GM19328 (cell line): ENCODE data around the gene TECPR2.
"Not testable (repeated sequence)": the region's sequence is repeated elsewhere in the genome, so short reads cannot be mapped to it uniquely, and the experiment has no call there.

Source experiments
- ATAC-seq: cut with Tn5 transposase; IDR thresholded peaks from one replicate; pipeline ENCODE4 v1.9.1; 2021; ENCODE audit warnings: mild to moderate bottlenecking, moderate library complexity; ENCODE audit not compliant: unreplicated experiment

TECPR2 gene, protein sequence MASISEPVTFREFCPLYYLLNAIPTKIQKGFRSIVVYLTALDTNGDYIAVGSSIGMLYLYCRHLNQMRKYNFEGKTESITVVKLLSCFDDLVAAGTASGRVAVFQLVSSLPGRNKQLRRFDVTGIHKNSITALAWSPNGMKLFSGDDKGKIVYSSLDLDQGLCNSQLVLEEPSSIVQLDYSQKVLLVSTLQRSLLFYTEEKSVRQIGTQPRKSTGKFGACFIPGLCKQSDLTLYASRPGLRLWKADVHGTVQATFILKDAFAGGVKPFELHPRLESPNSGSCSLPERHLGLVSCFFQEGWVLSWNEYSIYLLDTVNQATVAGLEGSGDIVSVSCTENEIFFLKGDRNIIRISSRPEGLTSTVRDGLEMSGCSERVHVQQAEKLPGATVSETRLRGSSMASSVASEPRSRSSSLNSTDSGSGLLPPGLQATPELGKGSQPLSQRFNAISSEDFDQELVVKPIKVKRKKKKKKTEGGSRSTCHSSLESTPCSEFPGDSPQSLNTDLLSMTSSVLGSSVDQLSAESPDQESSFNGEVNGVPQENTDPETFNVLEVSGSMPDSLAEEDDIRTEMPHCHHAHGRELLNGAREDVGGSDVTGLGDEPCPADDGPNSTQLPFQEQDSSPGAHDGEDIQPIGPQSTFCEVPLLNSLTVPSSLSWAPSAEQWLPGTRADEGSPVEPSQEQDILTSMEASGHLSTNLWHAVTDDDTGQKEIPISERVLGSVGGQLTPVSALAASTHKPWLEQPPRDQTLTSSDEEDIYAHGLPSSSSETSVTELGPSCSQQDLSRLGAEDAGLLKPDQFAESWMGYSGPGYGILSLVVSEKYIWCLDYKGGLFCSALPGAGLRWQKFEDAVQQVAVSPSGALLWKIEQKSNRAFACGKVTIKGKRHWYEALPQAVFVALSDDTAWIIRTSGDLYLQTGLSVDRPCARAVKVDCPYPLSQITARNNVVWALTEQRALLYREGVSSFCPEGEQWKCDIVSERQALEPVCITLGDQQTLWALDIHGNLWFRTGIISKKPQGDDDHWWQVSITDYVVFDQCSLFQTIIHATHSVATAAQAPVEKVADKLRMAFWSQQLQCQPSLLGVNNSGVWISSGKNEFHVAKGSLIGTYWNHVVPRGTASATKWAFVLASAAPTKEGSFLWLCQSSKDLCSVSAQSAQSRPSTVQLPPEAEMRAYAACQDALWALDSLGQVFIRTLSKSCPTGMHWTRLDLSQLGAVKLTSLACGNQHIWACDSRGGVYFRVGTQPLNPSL (N-terminal part only)

DNA sequence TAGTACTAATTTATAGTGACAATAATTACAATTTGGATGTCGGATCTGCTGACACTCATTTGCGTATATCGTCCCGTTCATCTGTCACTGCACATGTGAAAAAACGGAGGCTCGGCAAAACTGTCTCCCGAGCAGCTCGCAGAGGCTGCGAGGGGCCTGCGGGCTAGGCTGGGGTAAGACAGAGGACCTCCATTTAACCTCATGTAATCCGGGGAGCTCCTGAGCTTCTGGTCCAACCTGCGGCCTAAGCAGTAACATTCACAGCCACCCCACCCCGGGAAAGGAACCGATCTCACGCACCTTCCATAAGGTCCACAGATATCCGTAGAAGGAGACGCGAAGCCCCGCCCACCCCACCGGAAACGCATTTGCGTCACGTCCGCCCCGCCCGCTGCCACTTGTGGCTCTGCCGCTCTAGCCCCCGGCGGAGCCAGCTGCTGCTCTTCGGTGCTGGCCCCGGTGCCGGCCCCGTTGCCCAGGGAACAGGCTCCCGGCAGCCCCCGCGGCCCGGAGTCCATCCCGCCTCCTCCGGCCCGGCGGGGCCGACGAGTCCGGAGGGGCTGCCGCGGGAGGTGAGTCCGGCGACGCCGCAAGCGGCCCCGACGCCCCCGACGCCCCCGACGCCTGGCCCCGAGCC is at the start of gene TECPR2, which contains the start of gene CINP:
Gene TECPR2 (plus strand): TSS at position 397 of the 637 bp plus-strand sequence. CDS start 13,781 bp downstream, outside the sequence.
Gene CINP (minus strand): TSS at position 346 of the 637 bp plus-strand sequence. CDS start 39 bp downstream, at position 307.
- ATAC-seq: peak; percentile 74

DNA sequence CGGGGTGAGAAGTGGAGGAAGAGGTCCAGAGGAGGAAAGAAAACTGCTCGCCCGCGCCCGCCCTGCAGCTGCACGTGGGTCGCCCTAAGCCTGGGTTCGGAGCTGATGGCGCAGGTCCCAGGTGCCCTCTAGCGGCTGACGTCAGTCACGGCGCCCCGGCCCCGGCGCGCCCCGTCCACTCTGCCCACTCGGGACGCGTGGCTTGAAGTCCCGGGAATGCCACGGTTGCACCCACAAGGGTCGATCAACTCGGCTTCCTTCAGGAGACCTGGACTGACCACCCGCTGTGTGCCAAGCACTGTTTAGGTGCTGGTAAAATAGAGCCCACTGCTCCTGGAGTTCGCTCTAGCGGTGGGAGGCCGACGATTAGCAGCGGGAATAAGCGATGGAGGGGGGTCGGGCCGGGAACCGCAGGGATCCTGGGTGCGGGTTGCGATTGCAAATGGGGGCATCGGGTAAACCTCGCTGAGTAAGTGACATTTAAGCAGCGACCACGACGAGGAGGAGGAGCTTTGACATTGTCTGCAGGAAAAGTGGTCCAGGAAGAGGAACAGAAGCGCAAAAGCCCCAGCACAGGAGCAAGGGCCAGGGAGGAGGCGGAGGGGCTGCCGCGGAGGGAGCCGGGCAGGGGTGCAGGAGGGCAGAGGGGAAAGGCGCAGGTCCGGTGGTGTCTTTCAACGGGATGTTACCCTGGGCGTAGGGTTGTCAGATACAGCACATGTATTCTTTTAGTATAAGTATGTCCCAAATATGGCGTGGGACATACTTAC is 48.3 kb upstream of the TECPR2 start:
- peak; percentile 45 for ATAC-seq

DNA sequence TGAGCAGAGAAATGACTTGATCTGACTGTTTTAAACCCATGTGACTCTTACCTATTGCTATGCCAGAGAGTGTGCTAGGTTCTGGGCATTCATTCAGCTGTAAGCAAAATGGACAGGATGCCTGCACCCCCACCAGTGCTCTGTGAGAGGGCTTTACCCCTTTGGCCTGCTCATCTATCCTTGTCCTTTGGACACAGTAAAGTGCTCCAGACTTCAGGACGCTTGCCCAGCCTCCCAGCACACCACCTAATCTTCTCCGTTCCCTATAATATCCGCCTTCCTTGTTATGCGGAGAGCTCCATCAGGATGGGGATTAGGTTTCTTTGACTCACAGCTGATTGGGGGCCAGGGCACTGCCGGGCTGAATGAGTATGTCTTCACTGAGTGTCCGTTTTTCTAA is 47.6 kb upstream of the TECPR2 start:
- ATAC-seq: no peak

DNA sequence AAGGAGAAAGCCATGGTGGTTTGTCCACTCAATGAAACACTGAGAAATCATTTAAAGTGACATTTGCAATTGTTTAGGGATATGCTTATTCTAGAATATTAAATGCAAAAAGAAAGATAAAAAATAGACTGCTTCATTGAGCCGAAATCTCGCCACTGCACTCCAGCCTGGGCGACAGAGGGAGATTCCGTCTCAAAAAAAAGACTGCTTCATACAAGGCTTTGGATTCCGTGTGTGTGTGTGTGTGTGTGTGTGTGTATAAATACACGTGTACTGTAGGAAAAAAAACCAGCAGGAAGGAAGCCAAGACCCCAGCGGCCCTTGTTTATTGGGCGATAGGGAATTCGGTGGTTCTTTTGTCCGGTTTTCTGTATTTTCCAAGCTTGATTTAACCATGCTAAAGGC is 46.4 kb upstream of the TECPR2 start:
- ATAC-seq: no peak

DNA sequence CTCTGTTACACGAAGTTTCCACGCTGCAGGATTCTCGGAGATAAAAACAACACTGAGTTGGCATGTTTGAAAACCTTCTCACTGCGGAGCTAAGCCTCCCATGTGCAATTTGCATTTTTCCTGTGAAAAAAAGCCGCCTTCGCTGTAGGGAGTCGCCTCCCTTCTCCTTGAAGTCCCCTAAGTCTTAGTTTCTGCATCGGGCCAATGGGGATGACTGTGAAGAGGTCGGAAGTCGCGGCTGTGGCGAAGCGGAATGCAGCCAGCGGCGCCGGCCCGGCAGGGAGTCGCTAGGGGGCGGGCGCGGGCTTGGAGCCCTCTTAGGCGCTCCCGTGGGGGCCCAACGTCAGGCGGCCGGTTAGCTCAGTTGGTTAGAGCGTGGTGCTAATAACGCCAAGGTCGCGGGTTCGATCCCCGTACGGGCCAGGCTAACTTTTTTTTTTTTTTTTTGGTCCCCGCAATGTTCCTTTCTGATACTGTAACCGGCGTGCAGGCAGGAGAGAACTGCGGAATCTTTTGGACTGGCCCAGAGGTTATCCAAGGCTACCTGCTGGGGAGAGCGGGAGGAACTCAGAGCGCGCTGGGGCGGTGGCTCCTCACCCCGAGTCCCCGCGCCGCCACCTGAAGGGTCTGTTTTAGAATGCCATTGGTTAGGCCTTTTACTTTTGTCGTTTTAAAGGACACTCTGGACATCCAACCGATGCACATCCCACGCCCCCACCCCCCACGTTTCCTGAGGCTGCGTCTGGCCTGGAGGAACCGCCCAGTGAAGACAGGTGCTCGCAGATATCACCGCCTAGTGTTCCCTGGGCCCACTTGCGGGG is 45.8 kb upstream of the TECPR2 start:
- ATAC-seq: peak; percentile 52

DNA sequence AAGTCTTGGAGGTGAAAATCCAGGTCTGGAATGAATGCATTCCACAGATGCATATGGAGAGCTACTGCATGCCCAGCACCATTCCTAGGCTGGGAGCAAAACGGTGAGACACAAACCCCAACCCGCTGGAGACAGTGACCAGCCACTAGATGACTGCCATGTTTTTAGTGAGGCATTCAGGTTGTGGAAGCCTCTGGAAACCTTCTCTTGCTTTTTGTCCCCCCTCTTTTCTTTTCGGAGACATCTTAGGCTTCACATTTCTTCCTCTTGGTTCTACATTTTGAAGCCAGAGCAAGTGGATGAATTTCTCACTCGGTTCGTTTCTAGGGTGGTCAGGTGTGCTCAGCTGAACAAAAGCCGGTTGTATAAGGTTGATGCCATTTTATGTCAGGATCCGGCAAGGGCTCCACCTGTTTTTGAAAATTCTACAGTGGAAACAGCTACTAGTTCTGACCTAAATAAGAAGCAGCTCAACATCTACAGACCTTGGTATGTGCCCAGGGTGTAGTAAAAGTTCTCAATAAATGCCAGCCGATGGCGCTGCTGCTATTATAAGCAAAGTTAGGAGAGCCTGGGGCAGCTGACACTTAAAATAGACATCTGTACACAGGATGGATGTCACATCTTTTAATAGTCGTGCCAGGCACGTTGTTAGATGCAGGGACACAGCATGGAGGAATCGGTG is 45.0 kb upstream of the TECPR2 start:
- no peak for ATAC-seq

DNA sequence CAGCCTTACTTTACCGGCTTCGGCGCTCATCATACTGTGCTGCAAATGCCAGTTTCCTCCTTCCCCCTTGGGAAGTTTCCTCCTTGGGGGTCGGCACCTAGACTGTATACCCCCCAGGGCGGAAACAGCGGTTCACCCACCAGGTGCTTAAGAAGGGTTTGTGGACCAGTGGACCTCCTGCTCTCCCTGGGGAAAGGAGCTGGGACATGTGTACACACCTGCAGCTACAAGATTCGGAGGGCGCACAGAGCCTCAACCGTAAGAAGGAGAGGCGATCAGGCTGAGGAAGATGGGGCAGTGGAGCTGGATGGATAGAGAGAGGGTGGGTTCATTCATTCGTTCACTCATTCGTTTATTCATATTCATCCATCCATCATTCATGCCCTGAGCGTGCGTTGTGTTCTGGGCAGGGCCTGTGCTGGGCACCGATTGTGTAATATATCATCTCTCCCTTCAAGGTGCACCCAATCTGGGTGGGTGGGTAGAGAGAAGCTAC is 43.9 kb upstream of the TECPR2 start:
- no peak for ATAC-seq

DNA sequence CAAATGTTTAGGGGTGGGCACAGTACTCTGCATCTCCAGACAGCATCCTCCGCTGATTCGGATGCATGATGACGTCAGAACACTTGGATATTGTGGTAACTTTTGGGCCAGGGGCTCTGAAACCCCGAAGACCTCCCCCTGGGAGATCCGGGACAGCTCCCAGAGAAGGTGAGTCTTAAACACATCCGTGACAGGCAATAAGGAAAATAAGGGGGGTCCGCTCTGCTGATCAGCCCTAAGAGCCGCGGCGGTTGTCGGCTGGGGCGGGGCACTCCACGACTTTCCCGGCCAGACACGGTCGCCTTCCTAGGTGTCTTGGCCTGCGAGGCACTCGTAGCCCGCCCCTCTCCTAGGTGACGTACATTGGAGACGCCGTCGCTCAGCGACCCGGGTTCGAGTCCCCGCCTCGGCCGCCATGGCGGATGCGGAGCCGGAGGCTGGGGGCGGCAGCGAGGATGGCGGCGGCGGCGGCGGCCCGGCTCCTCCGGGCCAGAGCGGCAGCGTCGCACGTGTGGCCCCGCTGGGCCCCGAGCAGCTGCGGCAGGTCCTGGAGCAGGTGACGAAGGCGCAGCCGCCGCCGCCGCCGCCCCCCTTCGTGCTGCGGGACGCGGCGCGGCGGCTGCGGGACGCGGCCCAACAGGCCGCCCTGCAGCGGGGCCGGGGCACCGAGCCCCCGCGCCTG is 43.2 kb upstream of the TECPR2 start, which contains the start of gene ZNF839:
Gene ZNF839 (plus strand): TSS at position 396 of the 682 bp plus-strand sequence. CDS start 20 bp downstream, at position 416.
- ATAC-seq: peak; percentile 51

DNA sequence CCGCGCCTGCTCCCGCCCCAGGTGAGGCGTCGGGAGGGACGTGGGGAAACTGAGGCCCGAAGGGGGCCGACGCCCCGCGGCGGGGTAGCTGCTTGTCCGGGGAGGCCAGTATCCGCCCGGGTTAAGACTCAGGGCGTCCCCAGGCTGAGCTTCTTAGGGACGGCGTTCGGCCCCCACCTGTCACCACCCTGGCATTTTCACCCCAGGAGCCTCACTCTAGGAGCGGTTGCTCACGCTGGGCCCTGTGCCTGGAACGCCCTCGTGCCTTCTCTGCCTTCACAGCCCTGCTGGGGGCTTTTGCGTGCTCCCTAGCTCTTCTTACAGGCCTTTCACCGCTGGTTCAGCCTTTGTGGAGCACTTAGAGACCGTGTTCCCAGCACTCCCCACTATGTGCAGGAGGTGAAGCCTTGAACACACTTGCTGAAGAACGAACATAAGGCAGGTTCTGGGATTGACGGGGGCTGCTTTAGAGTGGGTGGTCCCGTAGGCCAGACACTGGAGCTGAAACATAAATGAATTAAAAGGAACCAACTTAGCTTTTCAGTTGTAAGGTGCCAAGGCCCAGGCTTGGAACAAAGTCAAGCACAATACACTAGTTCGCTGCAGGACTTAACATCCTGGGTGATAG is 42.6 kb upstream of the TECPR2 start:
- ATAC-seq: peak; percentile 16

DNA sequence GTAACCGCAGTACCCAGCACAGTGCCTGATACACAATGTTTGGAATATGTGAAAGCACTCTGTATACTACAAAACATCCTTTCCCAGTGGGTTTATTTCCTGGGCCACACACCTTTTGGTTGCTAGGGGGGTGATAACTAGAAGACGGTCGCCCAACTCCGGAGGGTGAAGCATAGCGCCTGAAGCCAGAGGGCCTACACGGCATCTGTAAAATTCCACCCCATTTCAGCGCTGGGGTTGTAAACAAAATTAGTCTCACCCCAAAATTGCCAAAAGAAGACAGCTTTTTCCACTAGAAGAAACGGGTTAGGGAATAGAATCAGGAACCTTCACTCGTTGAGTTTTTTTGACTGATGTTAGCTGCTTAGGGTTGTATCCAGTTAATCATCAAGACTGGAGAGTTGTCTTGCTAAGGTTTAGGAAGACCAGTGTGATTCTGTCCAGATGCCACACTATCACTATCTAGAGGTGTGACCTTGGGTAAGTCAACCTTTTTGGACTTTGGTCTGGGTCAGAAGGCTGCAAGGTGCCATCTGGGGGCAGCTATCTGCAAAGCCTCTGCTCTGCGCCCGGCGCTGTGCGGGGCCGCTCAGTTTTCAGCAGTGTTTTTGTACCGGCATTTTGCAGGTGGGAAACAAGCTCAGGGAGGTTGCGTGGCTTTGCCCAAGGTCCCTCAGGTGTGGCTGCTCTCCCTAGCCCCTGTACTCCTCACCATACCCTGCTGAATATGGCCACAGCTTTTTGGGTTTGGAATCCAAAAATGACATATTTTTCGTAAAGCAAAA is 41.9 kb upstream of the TECPR2 start:
- no peak for ATAC-seq

DNA sequence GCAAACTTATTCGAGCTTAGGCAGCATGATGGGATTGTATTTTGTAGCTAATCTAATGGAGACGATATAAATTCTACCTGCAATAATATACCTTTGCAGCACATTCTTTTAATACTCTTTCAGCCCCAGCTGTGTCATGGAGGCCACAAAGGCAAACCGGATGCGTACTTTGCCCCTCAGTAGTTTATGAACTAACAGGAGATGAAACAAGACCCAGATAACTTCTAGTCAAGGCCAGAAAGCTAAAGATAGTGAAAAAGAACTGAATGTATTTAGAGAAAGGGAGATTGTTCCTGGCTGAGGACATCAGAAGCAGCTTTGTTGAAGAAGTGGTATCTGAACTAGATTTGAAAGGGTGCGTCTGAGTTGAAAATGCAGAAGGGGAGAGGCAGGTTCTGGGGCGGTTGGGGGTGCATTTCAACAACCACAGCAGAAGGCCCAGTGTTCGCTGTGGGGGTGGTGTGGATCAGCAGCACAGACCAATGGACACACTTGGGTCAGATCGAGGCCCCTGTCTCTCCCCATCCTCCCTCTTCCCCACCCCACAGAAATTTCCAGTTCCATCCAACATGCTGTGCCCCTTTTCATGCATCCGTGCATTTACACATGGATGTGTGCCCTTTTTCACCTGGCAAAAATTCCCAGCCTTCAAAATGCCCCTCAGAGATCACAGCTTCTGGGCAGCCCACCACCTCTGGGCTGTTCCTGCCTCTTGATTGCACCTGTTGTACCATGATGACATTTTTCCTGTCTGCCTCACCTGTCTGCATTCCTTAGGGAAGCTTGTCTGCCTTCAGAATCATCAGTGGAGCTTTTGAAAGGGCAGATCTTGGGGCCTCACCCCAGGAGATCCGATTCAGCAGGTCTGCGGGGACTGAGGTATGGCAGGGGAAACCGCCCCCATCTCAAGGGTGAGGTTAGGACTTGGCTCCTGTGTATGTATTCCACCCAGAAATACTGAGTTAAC is 41.0 kb upstream of the TECPR2 start:
- ATAC-seq: no peak

DNA sequence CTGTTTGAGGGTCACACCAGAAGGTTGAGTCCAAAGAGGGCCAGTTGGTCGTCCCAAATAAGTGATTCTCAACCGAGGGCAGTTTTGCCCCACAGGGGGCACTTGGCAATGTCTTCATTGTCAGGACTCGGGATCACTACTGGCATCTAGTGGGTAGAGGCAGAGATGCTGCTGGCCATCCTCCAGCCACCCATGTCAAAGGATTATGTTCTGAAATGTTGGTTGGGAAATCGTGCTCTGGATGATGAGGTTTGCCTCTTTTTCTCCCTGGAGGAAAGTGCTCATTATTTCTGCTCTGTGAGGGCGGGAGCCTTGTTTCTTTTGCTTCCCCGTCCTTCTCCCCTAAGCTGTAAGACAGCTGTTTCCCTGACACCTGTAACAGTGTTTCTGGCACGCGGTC is 39.6 kb upstream of the TECPR2 start:
- no peak for ATAC-seq

DNA sequence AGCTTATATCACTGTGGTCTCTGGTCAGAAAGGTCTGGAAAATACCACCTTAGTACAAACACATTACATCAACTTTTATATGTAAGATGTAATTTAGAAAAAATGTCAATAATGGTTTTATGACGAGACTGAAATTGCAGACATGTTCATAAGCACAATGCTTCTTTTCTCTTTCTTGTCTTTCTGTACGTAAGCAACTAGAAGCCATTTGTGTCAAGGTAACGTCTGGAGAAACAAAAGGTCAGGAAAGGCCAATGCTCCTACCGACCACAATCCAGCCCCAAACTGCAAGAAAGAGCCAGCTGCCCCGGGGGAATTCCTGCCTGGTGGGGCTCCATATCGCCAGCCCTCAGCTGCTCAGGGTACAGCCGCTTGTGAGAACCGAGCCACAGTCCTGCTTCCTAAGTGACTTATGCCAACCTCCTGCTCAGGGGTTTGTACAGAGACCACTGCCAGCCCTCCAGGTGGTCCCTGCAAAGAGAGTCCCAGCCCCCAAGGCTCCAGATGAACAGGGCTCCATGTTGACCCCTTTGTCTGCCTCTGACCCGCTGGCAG is 36.9 kb upstream of the TECPR2 start:
- no peak for ATAC-seq

DNA sequence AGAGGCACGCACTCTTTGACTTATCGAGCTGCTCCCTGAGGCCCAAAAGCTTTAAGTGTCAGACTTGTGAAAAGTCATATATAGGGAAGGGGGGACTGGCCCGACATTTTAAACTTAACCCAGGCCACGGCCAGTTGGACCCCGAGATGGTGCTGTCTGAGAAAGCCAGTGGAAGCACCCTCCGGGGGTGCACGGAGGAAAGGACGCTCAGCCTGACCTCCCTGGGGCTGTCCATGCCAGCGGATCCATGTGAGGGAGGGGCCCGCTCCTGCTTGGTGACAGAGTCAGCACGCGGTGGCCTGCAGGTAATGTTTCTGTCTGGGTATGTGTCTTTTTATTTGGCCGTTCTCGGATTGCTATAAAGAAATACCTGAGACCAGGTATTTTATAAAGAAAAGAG is 36.2 kb upstream of the TECPR2 start:
- ATAC-seq: no peak

DNA sequence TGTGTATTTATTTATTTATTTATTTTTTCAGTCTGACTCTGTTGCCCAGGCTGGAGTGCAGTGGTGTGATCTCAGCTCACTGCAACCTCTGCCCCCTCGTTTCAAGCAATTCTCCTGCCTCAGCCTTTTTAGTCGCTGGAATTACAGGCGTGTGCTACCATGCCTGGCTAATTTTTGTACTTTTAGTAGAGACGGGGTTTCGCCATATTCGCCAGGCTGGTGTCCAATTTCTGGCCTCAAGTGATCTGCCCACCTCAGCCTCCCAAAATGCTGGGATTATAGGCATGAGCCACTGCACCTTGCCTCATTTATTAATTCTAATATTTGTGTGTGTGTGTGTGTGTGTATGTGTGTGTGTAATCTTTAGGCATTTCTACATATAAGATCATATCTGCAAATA is 33.4 kb upstream of the TECPR2 start:
- not testable (repeated sequence) for ATAC-seq
